Liver (tissue), 2 donors: ENCODE measurements around the gene RNF151.

Source experiments
- CTCF ChIP-seq: fragments of 150-350 bp; IDR thresholded peaks from 2 replicates; pipeline ENCODE4 v1.5.1; 2017; ENCODE audit warnings: improper control_type of control experiment, low read depth, low read length; ENCODE audit not compliant: missing input control
- MAX ChIP-seq: IDR thresholded peaks from 2 replicates; pipeline ENCODE4 v1.6.1; 2016; ENCODE audit warnings: antibody characterized with exemption
- donor health status: healthy.

- no peak for TF ChIP-seq MAX
- no peak for TF ChIP-seq CTCF
These were observed 42.6 kb downstream of the RNF151 start for GRCh38 chr16:2009164-2009711.
